Ascending aorta (tissue), 2 donors: ENCODE data around the gene P2RX2. TPM values are rescaled to one million over a fixed set of nuclear protein-coding genes. Genes with fewer than 3 reads are reported as not detected.

Experiments
- DNase-seq, 2 donors: peaks; one replicate each; pipeline ENCODE4 v3.0.0-alpha.2; 2019; ENCODE audit warnings: low spot score in 2 of 2
- H3K27ac ChIP-seq, 2 donors: fragments of 200-600 bp; sonication (generic); one replicate each; pipeline ENCODE4 v1.5.1; 2016 to 2017; ENCODE audit warnings: mild to moderate bottlenecking in 1 of 2
- H3K27me3 ChIP-seq: fragments of 200-600 bp; sonication (generic); one replicate; pipeline ENCODE4 v1.5.1; 2017
- H3K36me3 ChIP-seq, 2 donors: fragments of 200-600 bp; sonication (generic); one replicate each; pipeline ENCODE4 v1.5.1; 2016
- H3K4me1 ChIP-seq, 2 donors: fragments of 200-600 bp; sonication (generic); one replicate each; pipeline ENCODE4 v1.5.1; 2016 to 2017; ENCODE audit warnings: mild to moderate bottlenecking in 1 of 2
- H3K4me3 ChIP-seq, 2 donors: fragments of 200-600 bp; sonication (generic); one replicate each; pipeline ENCODE4 v1.5.1; 2016 to 2017; ENCODE audit warnings: mild to moderate bottlenecking in 1 of 2
- H3K9me3 ChIP-seq, 2 donors: fragments of 200-600 bp; sonication (generic); one replicate each; pipeline ENCODE4 v1.5.1; 2016
- intact Hi-C: fragments of 100-400 bp; cut with DNase I; formaldehyde crosslinking; loops from one replicate; pipeline ENCODE4 v1.15.1; 2023
- total RNA-seq: library from RNA; depleted of rRNA; stranded (reverse); fragments of >200 nt; gene quantifications from one replicate; pipeline ENCODE4 v1.1.0, GENCODE V29; 2016
- TF ChIP-seq, protein P1 (sequence below), 3 experiments: fragments of 200-600 bp in 2 of 3; fragments of 450-650 bp in 1 of 3; sonication (generic) in 2 of 3; IDR thresholded peaks; one replicate each; pipeline ENCODE4 v1.5.1; 2016 to 2019; ENCODE audit warnings: antibody characterized with exemption in 3 of 3, mild to moderate bottlenecking in 1 of 3, moderate library complexity in 1 of 3

P2RX2 gene
- total RNA-seq, 1 donor from 2014 or later = not detected

- Histone ChIP-seq H3K4me1 (no peaks in the 10 kb centered on the region), H3K27ac (no peak overlapping the region), H3K27me3 (no peaks in the 10 kb centered on the region), H3K9me3 (no peaks in the 10 kb centered on the region), H3K36me3 (peaks cover 34 to 46% of the 10 kb centered on the region in 2 donors), H3K4me3 (no peak overlapping the region)
- no peak for DNase-seq
- intact Hi-C loops = no loop called here
- TF ChIP-seq, protein P1, sequence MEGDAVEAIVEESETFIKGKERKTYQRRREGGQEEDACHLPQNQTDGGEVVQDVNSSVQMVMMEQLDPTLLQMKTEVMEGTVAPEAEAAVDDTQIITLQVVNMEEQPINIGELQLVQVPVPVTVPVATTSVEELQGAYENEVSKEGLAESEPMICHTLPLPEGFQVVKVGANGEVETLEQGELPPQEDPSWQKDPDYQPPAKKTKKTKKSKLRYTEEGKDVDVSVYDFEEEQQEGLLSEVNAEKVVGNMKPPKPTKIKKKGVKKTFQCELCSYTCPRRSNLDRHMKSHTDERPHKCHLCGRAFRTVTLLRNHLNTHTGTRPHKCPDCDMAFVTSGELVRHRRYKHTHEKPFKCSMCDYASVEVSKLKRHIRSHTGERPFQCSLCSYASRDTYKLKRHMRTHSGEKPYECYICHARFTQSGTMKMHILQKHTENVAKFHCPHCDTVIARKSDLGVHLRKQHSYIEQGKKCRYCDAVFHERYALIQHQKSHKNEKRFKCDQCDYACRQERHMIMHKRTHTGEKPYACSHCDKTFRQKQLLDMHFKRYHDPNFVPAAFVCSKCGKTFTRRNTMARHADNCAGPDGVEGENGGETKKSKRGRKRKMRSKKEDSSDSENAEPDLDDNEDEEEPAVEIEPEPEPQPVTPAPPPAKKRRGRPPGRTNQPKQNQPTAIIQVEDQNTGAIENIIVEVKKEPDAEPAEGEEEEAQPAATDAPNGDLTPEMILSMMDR (IDR thresholded peaks at IDR 0.05) = no peak
Observed at GRCh38 chr12:132571598-132571997, 47.0 kb upstream of the P2RX2 start.

- DNase-seq = no peak
- TF ChIP-seq, protein P1 (IDR thresholded peaks at IDR 0.05) = no peak
- Histone ChIP-seq H3K4me1 (no peaks in the 10 kb centered on the region), H3K27ac (no peak overlapping the region), H3K4me3 (no peak overlapping the region), H3K36me3 (peaks cover 39 to 46% of the 10 kb centered on the region in 2 donors), H3K9me3 (no peaks in the 10 kb centered on the region), H3K27me3 (no peaks in the 10 kb centered on the region)
- intact Hi-C loops = no loop called here
Observed at GRCh38 chr12:132572106-132572505, 46.5 kb upstream of the P2RX2 start.

DNA sequence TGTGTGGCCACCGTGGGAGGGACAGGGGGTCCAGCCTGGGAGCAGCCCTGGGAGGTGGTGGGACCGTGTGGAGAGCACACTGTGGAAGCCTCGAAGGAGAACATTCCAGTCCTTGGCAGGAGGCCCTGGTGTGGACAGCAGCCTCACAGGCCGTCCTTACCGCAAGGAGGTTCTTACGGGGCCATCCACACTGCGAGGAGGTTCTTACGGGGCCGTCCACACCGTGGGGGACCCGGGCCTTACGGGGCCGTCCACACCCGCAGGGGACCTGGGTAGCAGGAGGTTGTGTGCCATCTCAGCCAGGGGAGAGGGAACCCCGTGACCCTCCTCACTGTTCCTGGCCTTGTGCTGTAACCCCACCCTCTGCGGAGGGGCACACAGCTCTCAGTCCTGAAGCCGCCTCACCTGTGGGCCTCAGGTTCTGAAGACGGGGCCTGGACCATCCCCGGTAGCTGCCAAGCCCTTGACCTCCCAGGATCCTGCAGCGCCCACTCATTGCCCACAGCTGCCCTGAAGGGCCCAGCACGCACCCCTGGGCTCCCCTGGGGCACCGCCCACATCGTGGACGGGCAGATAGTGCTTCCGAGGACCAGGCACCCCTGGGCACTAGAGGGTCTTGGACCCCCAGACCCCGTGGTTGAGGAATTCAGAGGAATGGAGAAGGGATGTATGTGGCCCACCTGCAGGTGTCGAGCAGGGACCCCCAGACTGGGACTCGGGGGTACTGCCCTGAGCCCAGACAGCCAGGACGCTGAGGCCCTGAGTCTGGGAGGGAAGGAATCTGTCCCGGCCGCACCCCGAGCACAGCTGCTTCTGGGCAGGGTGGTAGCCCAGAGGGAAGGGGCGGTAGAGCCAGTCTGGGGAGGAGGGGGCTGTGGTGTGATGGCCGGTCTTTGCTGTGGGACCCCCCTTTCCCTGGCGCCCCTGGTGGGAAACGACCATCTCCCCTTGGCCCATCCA is 45.5 kb upstream of the P2RX2 start:
- Histone ChIP-seq H3K27ac (no peak overlapping the region), H3K36me3 (peaks cover 46 to 53% of the 10 kb centered on the region in 2 donors), H3K4me1 (no peaks in the 10 kb centered on the region), H3K9me3 (no peaks in the 10 kb centered on the region), H3K27me3 (no peaks in the 10 kb centered on the region), H3K4me3 (no peak overlapping the region)
- TF ChIP-seq, protein P1 (IDR thresholded peaks at IDR 0.05) = no peak
- intact Hi-C loops = no loop called here
- DNase-seq = no peak

DNA sequence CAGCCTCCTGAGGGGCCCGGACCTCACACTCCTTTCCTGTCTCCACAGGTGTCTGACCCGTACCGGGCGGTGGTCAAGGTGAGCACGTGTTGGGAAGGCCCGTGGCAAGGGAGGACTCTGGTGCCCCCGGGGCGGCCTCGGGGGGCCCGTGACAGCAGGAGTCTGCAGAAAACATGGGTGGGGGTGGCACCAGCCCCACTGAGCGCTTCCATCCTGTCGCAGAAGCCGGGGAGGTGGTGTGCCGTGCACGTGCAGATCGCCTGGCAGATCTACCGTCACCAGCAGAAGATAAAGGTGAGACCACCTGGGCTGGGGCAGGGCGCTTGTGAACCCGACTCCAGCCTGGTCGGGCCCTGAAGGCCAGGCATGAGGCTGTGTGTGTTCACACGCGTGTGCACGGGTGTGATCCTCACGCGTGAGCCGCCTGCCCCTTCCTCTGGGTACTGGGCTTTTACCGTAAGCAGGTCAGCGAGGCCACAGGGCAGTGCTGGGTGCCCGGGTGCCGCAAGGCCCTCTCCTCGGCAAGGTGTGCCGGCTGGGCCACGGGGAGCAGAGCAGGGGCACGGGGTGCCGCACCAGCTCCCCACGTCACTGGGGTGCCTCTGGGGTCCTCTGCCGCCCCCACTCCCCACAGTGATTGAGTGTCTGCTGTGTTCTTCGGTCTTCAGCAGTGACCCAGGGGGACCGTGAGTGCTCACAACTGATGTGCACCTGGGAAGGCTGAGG is 44.1 kb upstream of the P2RX2 start:
- Histone ChIP-seq H3K4me3 (no peak overlapping the region), H3K27ac (no peak overlapping the region), H3K4me1 (no peaks in the 10 kb centered on the region), H3K36me3 (peaks cover 46 to 64% of the 10 kb centered on the region in 2 donors), H3K27me3 (no peaks in the 10 kb centered on the region), H3K9me3 (no peaks in the 10 kb centered on the region)
- no peak for DNase-seq
- intact Hi-C loops = no loop called here
- TF ChIP-seq, protein P1 (IDR thresholded peaks at IDR 0.05) = no peak

GRCh38 chr12:132575661-132576060 is 42.9 kb upstream of the P2RX2 start:
- Histone ChIP-seq H3K27ac (no peak overlapping the region), H3K4me3 (no peak overlapping the region), H3K9me3 (no peaks in the 10 kb centered on the region), H3K4me1 (no peaks in the 10 kb centered on the region), H3K36me3 (peaks cover 44 to 65% of the 10 kb centered on the region in 2 donors), H3K27me3 (no peaks in the 10 kb centered on the region)
- intact Hi-C loops = no loop called here
- TF ChIP-seq, protein P1 (IDR thresholded peaks at IDR 0.05) = no peak
- no peak for DNase-seq
